HG03025 (cell line): ENCODE results near the gene CBLB.
"Not testable (repeated sequence)": the region's sequence is repeated elsewhere in the genome, so short reads cannot be mapped to it uniquely, and the experiment has no call there.

ENCODE experiments used
- ATAC-seq: cut with Tn5 transposase; IDR thresholded peaks from one replicate; pipeline ENCODE4 v1.9.1; 2021; ENCODE audit warnings: mild to moderate bottlenecking, moderate library complexity; ENCODE audit not compliant: unreplicated experiment, low FRiP score

The CBLB gene

DNA sequence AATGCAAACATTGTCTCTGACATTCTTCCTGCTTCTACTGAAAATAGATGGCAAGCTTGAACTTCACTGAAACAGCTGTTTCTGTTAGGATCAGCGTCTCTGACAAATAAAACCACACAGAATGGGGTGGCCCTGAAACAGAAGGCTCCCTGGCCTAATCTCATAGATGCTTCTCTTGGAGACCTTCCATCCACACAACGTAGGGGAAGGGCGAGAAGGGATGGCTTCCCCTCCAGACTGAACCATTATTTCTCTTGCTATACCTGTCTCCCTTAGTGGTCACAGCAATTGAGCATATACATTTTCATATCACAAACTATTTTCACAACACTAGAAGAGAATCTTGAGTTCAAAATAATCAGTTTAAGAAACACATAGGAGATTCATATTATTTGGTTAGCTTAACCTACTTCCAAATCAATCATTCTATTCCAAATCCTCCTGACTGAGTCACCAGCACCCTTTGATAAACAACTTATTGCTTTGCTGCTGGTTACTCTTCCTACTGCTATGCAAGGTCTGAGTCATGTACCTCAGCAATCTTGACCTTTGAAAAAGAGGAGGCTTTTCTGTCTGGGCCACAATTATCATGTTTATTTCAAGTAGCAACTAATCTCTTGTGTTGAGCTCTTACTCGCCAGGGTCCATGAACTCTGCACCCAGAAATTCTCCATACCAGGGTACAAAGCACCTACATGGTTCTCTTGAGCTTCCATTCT is 45.5 kb downstream of the CBLB start:
- ATAC-seq: no peak

DNA sequence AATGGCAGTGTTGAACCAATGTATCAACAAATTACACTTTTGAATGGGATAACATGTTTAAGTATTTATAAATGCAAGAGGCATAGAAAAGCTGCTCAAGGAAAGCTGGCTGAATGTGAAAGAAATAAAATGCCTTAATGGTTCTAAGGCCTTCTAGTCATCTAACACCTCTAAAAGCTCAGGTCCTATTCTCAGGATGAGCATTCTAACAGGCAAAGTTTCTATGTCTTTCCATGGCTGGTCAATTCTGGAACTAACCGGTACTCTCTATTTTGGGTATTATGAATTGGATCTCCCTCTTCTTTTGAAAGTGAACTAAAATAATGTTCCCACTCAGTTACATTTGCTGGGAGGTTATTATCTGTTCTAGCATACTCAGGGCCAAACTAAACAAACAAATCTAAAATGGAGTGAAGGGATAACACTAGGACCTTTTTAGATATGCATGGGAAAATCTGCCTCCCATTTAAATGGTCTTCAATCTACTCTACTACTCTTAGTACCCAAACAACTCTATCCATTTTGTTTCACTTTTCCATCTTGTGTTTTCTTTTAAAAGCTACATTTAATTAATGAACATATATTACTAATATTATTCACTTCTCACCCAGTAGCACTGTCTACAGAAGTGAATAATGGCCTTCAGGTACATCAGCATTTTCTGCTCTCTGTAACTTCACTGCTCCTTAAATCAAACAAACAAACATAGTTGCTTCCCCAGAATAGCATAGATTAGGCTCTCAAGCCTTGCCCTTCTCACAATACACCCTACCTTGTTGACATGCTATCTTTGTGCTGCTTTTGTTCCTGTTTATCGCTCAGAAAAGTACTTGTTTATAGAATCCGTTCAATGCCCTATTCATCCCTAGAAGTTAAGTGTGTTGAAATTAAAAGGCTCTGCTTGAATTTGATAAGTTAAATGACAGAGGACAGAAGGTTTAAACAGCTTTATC is 46.4 kb downstream of the CBLB start:
- ATAC-seq: no peak

DNA sequence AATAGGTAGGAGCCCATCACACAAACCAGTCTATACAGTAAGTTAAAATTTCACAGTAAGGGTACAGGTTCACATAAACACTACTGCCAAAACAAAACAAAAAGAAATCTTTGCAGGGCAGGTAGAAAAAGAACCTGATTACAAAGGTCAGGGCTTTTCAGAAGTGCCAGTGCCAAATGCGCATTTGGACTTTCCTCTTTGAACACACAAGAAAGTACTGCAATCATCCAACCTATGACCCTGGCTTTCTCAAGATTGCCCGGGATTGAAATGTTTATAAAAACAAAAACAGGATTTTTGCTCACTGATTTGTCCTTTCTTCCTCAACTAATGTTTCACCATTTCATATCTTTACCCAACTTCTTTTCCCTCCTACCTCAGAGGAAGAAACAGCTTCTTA is 47.4 kb downstream of the CBLB start:
- ATAC-seq: no peak

DNA sequence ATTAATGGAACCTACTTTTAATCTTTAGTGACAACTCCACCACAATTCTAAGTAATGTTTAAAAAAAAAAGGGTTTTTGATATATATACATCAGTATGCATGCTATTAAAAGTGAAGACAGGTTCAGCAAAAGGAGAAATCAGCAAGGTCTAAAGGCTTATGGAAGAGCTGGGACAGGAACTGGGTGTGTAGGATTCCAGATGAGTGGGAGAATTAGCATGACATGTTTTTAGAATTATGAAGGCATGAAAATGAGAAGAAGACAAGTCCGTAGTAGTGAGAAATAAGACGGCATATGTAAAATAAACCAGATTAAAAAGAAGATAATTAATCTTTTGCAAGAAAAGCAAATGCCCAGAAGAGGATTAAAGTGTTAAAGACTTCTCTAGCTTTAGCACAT is 52.0 kb downstream of the CBLB start:
- no peak for ATAC-seq

DNA sequence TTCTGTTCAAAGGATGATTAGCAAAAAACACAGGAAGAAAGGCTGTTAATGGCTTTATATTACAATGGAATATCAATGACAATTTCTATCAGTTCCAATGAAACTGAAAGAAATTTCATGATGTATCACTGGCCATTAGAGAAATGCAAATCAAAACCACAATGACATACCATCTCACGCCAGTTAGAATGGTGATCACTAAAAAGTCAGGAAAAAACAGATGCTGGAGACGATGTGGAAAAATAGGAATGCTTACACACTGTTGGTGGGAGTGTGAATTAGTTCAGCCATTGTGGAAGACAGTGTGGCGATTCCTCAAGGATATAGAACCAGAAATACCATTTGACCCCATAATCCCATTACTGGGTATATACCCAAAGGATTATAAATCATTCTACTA is 53.5 kb downstream of the CBLB start:
- ATAC-seq: not testable (repeated sequence)

DNA sequence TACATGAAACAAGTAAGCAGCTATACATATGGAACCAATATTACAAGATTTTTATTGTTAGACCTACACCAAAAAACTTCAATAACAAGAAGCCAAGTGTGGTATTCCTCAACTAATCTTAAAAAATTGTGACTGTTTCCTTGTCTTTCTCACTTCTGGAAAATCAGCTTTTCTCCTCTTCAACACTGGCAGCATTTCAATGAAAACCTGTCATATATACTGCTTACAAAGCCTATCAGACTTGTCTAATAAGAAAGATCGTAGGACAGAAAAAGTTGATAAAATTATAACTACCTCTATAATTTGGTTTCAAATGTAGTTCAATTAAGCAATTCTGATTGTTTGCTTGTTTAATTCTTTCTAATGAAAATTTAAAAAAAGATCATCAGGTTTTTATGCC is 55.1 kb downstream of the CBLB start:
- no peak for ATAC-seq

DNA sequence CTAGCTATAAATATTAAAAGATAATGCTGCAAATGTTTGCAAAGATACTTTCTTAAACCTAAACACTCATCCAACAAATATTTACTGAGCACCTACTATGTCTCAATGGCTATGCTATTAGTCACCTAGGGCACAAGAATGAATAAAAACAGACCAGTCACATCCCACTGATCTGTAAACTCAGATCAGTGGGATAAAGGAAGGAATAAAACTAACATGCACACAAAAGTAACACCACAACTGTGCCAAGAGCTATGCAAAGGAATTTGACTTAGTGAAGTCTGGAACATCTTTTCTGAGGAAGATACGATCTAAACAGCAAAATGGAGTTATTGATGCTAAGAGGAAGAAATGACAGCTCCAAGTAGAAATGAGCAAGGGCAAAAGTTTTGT is 56.6 kb downstream of the CBLB start:
- ATAC-seq: no peak

DNA sequence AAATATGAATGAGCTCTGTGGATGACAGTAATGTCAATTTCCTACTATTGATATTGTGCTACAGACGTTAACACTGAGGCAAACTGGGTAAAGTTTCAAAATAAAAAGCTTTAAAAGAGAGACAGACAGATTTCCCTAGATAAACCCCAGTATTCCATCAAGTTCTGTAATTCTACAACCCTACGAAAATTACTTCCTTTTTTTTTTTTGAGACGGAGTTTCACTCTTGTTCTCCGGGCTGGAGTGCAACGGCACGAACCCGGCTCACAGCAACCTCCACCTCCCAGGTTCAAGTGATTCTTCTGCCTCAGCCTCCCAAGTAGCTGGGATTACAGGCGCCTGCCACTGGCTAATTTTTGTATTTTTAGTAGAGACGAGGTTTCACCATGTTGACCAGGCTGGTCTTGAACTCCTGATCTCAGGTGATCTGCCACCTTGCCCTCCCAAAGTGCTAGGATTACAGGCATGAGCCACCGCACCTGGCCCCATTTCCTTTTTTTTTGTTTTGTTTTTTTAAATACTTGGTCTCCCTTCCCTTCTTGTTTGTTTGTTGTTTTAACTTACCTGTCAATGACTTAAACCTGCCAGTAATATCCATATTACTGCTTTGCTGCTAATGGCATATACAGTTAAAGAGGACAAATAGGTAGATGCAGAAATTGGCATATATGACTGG is 57.2 kb downstream of the CBLB start:
- ATAC-seq: no peak

DNA sequence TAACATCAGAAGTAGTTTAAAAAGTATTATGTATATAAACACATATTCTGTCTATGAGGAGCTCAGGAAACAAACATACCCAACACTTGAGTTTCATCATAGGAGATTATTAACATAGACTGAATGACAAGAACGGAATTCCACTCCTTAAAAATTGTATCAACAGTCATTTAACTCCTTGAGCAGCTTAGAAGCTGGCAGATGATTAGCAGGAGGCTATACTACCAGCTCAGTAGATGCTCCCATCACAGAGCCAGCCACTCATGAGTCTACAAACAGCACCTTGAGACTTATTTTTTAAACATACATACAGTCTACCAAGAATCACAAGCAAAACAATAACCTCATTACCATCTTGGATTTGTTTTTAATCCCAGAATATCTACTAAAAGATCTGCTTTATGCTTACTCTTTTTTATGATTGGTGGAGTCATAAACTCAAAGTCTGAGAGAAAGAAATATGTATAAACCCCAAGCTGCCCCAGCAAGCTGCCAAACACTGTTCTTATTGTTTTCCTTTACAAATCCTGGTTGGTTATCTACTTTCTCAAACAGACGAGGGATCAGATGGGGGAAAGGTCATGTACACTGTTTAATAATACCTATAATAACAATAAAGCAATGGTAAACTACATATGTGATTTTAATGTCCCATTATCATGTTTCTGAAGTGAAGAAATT is 59.5 kb downstream of the CBLB start:
- no peak for ATAC-seq

DNA sequence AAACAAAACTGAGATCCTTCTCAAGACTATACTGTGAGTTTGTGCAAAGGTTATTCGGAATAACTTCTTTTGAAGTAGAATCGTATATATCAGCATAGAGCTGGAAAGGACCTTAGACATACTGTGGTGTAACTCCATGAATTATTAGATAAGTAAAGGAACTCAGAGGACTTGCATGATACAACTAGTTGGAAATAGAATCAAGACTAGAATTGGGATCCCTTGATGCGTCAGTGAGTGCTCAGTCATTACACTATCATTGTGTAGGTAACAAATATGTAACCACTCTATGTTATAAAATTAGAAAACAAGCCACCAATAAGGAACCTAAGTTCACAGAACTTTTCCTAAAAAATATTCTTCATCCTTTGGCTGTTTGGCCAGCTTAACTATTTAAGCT is 61.1 kb downstream of the CBLB start:
- ATAC-seq: no peak

DNA sequence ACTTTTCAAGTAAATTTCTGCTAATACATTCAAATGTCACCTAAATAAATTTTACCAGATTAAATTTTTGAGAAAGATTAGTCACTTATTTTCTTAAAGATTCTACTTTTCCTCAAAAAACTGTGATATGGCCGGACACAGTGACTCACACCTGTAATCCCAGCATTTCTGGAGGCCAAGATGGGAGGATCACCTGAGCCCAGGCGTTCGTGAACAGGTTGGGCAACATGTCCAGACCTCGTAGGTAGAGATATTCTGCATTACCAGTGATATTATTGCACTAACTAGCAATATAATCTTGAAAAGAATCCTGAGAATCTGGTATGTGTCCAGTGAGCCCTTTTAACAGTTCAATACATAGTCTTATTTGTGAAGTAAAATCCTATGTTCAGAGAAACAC is 61.7 kb downstream of the CBLB start:
- ATAC-seq: no peak

DNA sequence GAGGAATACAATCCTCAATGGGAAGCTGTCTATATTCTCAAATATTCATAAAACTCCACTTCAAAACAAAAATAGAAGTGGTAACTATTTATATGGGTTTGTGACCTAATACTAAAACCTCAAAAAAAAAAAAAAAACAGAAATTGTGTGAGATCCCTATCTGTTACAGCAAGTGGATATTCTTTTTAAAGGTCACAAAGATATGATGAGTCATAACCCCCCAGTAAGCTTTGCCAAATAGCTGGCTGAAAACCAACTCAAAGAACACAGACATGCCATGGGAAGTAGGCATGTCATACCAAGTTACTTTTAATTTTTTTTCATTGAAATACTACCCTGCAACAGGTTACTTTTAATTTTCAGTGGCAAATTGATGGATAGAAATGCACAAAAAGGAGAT is 62.5 kb downstream of the CBLB start:
- ATAC-seq: no peak

DNA sequence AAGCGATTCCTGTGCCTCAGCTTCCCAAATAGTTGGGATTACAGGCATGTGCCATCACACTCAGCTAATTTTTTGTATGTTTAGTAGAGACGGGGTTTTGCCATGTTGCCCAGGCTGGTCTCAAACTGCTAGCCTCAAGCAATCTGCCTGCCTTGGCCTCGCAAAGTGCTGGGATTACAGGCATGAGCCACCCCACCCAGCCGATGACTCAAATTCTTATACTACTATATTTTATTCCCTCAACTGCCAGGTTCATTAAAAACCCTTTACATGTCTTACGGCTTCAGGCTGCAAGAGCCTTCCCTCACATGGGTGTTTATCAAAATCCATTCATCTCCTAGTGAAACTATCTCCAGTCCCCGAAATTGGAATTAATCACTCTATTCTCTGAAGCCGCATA is 63.4 kb downstream of the CBLB start:
- ATAC-seq: no peak

DNA sequence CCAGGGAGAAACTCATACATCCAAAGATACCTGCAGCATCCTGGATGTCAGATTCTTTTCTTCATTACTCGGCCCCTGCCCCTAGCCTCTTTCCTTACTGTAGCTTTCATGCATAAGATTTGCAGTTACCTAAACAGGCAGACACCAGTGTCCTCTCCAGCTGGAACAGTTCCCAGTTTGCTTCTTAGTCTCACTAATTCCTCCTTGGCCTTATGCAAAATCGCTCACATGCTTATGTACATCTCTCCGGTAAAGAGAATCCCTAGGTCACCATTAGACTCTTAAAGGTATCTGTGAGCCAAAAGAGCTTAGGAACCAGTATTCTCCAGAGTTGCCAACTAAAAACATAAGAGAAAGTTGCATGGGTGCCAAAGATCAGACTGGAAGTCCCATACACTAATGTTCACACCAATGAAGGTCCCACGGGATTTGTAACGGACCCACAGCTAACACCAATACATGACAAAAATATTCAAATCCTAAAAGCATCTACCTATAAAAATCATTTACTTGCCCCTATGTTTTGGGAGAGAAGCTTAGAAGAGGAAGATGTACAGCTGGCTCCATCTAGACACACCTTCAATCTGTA is 66.6 kb downstream of the CBLB start:
- no peak for ATAC-seq

DNA sequence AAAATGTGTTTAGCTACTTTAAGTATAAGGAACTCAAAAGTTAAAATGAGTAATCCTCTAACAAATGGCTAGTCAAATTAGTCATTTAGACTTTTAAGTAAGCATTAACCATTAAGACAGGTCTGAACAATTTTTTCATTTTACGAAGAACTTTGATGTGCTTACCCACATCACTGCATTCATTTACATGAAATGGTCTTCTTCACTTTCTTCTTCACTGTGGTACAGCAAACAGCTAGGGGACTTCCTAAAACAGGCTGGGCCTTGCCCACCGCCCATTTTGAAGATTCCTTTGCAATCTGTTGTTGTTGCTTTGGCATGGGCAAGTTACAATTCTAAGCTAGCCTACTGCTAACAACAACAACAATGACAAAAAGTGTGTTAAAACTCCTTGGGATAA is 67.4 kb downstream of the CBLB start:
- no peak for ATAC-seq

DNA sequence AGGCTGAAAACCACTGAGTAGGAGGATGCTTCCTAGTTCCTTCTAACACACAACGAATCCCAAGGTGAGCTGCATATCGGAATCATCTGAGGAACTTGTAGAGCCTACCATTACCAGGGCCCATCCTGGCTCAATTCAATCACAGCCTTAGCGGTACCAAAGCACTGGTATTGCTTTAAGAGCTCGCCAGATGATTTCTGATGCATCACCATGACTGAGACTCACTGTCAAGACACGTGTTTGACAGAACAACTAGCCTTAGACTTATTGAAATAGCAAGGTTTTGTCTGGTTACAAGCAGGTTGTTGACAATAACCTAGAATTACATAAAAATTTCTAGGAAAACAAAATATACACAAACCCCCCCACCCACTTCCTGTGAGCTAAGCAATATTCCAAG is 68.5 kb downstream of the CBLB start:
- no peak for ATAC-seq

DNA sequence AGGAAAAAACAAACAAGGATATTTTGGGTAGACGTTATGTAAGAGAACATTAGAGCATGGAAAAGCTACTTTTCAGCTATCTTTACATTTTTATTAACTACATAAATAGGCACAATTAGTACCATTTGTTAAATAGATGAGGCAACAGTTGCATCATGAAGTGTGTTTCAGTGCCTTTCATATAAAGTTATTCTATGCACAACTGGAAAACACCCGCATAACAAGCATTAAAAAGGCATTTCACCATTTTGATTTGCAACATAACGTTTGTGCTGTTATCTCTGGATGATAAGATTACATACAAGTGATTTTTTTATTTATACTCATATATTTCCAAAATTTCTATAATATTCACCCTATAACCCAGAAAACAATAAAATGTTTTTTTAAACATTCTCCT is 69.5 kb downstream of the CBLB start:
- ATAC-seq: no peak

DNA sequence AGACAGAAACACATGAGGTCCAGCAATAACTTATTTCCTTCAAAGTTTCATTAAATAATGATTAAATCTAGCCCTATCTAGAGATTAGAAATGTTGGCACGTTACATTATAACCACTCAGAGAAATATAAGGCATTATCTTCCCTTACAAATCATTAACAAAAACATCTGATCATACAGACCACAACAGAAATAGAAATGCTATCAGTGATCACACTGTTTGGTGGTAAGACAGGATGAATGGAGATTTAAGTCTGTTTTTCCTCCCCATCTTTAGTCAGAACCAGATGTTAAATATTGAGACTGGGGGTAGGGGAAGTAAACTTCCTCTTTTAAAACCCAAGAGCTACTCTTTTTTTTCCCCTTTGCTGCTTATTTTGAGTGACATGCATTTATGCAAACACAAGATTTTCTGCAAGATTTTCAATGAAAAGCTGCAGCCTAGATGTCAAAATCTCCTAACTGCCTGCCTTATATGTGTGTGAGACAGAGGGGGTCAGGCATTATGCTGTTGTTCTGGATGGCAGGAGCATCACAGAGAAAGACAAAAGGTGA is 70.4 kb downstream of the CBLB start:
- ATAC-seq: peak; percentile 75

DNA sequence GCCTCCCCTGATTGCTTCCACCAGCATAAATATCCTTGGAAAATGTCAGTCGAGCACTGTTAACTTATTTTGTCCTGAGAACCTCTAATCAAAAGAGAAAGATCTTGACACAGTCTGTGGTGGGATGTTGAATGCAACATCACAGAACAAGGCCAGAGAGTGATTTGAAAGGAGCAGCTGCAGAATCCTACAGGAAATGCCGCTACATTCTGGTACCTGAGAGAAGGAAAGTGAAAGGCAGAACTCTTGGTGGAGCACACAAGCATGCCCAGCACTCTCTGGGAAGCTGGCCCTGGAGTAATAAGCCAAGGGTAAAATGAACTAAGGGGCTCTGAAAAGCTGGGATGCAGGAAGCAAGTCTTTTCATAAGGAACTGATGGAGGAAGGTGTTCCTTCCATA is 75.8 kb downstream of the CBLB start:
- ATAC-seq: no peak
